ENCODE data around the gene PRR23A. TPM values are rescaled to one million over a fixed set of nuclear protein-coding genes. Genes with fewer than 3 reads are reported as not detected.
"Not testable (repeated sequence)": the region's sequence is repeated elsewhere in the genome, so short reads cannot be mapped to it uniquely, and the experiment has no call there.

The PRR23A gene
- total RNA-seq (2014; rRNA removed; shearing (Covaris generic); ENCODE audit: low replicate concordance), result not detected in 2 replicates

GRCh38 chr3:139006051-139006716, at the start of gene PRR23A:
PRR23A (minus strand) TSS chr3:139006268; CDS start chr3:139006268, 0 bp downstream.
- Histone ChIP-seq H3K79me2 (ENCODE audit: low read length) (no peaks in the 10 kb centered on the region), H3K4me3 (ENCODE audit: low read length) (no peak within 1 kb of the TSS), H3K27ac (ENCODE audit: low read length) (no peak within 1 kb of the TSS), H3K4me1 (ENCODE audit: low read length) (no peaks in the 10 kb centered on the region), H3K9ac (ENCODE audit: low read length) (no peak within 1 kb of the TSS), H3K9me2 (replicated peaks; ENCODE audit: insufficient read depth, low read length) (no peaks in the 10 kb centered on the region), H3K36me3 (ENCODE audit: insufficient read depth, low read length) (no peaks in the 10 kb centered on the region), H3K9me3 (ENCODE audit: low read length) (no peaks in the 10 kb centered on the region), H3K4me2 (ENCODE audit: low read depth, low read length, poor library complexity, severe bottlenecking) (no peak within 1 kb of the TSS), H4K20me1 (ENCODE audit: insufficient read depth, low read depth, low read length) (no peaks in the 10 kb centered on the region), H3K27me3 (ENCODE audit: low read length) (no peaks in the 10 kb centered on the region), H2AFZ (ENCODE audit: low read length) (no peak within 1 kb of the TSS)
- no peak for DNase-seq

DNA sequence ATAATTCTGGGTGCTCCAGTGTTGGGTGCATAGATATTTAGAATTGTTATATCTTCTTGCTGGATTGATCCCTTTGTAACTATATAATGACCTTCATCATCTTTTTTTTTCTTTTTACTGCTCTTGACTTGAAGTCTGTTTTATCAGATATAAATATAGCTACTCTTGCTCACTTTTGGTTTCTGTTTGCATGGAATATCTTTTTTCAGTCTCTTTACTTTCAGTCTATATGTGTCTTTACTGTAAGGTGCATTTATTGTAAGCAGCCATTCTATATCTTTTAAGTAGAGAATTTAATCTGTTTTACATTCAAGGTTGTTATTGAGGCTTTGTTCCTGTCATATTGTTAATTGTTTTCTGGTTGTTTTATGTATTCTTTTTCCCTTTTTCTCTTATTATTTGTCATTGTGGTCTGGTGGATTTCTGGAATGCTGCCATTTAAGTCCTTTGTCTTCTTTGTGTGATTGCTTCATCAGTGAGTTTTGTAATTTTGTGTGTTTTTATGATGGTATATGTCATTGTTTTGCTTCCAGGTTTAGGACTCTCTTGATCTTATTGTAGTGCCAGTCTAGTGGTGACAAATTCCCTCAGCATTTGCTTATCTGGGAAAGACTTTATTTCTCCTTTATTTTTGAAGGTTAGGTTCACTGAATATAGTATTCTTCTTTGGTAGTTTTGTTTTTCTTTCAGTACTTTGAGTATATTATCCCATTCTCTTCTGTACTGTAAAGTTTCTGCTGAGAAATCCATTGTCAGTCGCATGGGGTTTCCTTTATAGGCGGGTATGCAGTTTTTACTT, 46.9 kb upstream of the PRR23A start:
- Histone ChIP-seq H3K36me3 (ENCODE audit: insufficient read depth, low read length) (no peaks in the 10 kb centered on the region), H3K27me3 (ENCODE audit: low read length) (peaks cover 5% of the 10 kb centered on the region; the same call in 1 of the 2 replicates), H3K27ac (ENCODE audit: low read length) (no peak overlapping the region), H3K9me2 (replicated peaks; ENCODE audit: insufficient read depth, low read length) (no peaks in the 10 kb centered on the region), H3K4me2 (ENCODE audit: low read depth, low read length, poor library complexity, severe bottlenecking) (no peak overlapping the region), H3K9ac (ENCODE audit: low read length) (no peak overlapping the region), H3K4me1 (ENCODE audit: low read length) (no peaks in the 10 kb centered on the region), H3K9me3 (ENCODE audit: low read length) (peaks cover 14% of the 10 kb centered on the region), H4K20me1 (ENCODE audit: insufficient read depth, low read depth, low read length) (no peaks in the 10 kb centered on the region), H2AFZ (ENCODE audit: low read length) (no peak overlapping the region), H3K4me3 (ENCODE audit: low read length) (no peak overlapping the region), H3K79me2 (ENCODE audit: low read length) (no peaks in the 10 kb centered on the region)
- DNase-seq, result no peak

- no peak within 1 kb of the TSS for H3K9ac ChIP-seq (ENCODE audit: low read length)
- no peaks in the 10 kb centered on the region for H3K4me1 ChIP-seq (ENCODE audit: low read length)
- H3K9me3 ChIP-seq (ENCODE audit: low read length), result no peaks in the 10 kb centered on the region
- DNase-seq, result no peak
- no peak within 1 kb of the TSS for H3K4me3 ChIP-seq (ENCODE audit: low read length)
- no peaks in the 10 kb centered on the region for H3K27me3 ChIP-seq (ENCODE audit: low read length)
- H2AFZ ChIP-seq (ENCODE audit: low read length), result no peak within 1 kb of the TSS
- H3K4me2 ChIP-seq (ENCODE audit: low read depth, low read length, poor library complexity, severe bottlenecking), result no peak within 1 kb of the TSS
- H3K27ac ChIP-seq (ENCODE audit: low read length), result no peak within 1 kb of the TSS
- no peaks in the 10 kb centered on the region for H3K9me2 ChIP-seq (replicated peaks; ENCODE audit: insufficient read depth, low read length)
- no peaks in the 10 kb centered on the region for H3K36me3 ChIP-seq (ENCODE audit: insufficient read depth, low read length)
- H3K79me2 ChIP-seq (ENCODE audit: low read length), result no peaks in the 10 kb centered on the region
- no peaks in the 10 kb centered on the region for H4K20me1 ChIP-seq (ENCODE audit: insufficient read depth, low read depth, low read length)
These were observed 38.5 kb upstream of the PRR23A start, which contains the start of gene PRR23C for GRCh38 chr3:139044366-139045210. PRR23C (minus strand) TSS chr3:139044892; CDS start chr3:139044620, 272 bp downstream.

- Histone ChIP-seq H3K4me2 (ENCODE audit: low read depth, low read length, poor library complexity, severe bottlenecking) (no peak overlapping the region), H3K36me3 (ENCODE audit: insufficient read depth, low read length) (no peaks in the 10 kb centered on the region), H3K9me3 (ENCODE audit: low read length) (no peaks in the 10 kb centered on the region), H4K20me1 (ENCODE audit: insufficient read depth, low read depth, low read length) (no peaks in the 10 kb centered on the region), H3K27ac (ENCODE audit: low read length) (no peak overlapping the region), H3K4me3 (ENCODE audit: low read length) (no peak overlapping the region), H3K4me1 (ENCODE audit: low read length) (no peaks in the 10 kb centered on the region), H3K9ac (ENCODE audit: low read length) (no peak overlapping the region), H3K27me3 (ENCODE audit: low read length) (no peaks in the 10 kb centered on the region), H2AFZ (ENCODE audit: low read length) (no peak overlapping the region), H3K9me2 (replicated peaks; ENCODE audit: insufficient read depth, low read length) (no peaks in the 10 kb centered on the region), H3K79me2 (ENCODE audit: low read length) (no peaks in the 10 kb centered on the region)
- no peak for DNase-seq
These were observed 37.7 kb upstream of the PRR23A start for GRCh38 chr3:139043554-139044365.

DNA sequence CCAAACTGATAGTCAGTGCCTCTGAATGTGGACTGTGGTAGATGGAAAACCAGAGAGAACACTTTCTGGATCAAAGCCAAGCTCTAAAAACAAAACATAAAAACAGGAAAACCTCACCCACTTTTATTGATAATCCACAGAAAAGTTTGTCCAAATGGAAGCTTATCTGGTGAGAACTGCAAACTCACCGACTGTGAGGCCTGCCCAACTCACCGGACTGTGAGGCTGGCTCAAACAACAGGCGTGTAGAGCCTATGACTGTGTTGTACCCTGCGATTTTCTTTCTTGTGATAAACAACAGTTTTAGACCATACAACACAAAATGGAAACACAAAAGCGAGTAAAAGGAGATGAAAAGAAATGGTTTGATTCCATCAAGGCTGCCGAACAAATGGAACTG, 31.4 kb upstream of the PRR23A start:
- H3K36me3 ChIP-seq (ENCODE audit: insufficient read depth, low read length), result no peaks in the 10 kb centered on the region

GRCh38 chr3:139032326-139033002, 26.4 kb upstream of the PRR23A start:
- no peak overlapping the region for H3K9ac ChIP-seq (ENCODE audit: low read length)
- H3K27me3 ChIP-seq (ENCODE audit: low read length), result 0 out of 2 replicates have a peak, but pooled peaks cover 3% of the 10 kb centered on the region
- H3K9me3 ChIP-seq (ENCODE audit: low read length), result no peaks in the 10 kb centered on the region
- no peaks in the 10 kb centered on the region for H3K36me3 ChIP-seq (ENCODE audit: insufficient read depth, low read length)
- H3K4me3 ChIP-seq (ENCODE audit: low read length), result no peak overlapping the region
- H3K9me2 ChIP-seq (replicated peaks; ENCODE audit: insufficient read depth, low read length), result no peaks in the 10 kb centered on the region
- H3K79me2 ChIP-seq (ENCODE audit: low read length), result no peaks in the 10 kb centered on the region
- H2AFZ ChIP-seq (ENCODE audit: low read length), result no peak overlapping the region
- no peak overlapping the region for H3K27ac ChIP-seq (ENCODE audit: low read length)
- no peaks in the 10 kb centered on the region for H4K20me1 ChIP-seq (ENCODE audit: insufficient read depth, low read depth, low read length)
- H3K4me1 ChIP-seq (ENCODE audit: low read length), result no peaks in the 10 kb centered on the region
- no peak for DNase-seq
- H3K4me2 ChIP-seq (ENCODE audit: low read depth, low read length, poor library complexity, severe bottlenecking), result no peak overlapping the region

More for the DNA sequence above, 31.4 kb upstream of the PRR23A start:
- no peak for DNase-seq
- H3K9me3 ChIP-seq (ENCODE audit: low read length), result no peaks in the 10 kb centered on the region
- no peaks in the 10 kb centered on the region for H4K20me1 ChIP-seq (ENCODE audit: insufficient read depth, low read depth, low read length)
- H3K27ac ChIP-seq (ENCODE audit: low read length), result no peak overlapping the region
- H3K4me1 ChIP-seq (ENCODE audit: low read length), result no peaks in the 10 kb centered on the region
- H3K4me2 ChIP-seq (ENCODE audit: low read depth, low read length, poor library complexity, severe bottlenecking), result no peak overlapping the region
- H3K79me2 ChIP-seq (ENCODE audit: low read length), result no peaks in the 10 kb centered on the region
- no peaks in the 10 kb centered on the region for H3K9me2 ChIP-seq (replicated peaks; ENCODE audit: insufficient read depth, low read length)
- H2AFZ ChIP-seq (ENCODE audit: low read length), result no peak overlapping the region
- H3K4me3 ChIP-seq (ENCODE audit: low read length), result no peak overlapping the region
- no peak overlapping the region for H3K9ac ChIP-seq (ENCODE audit: low read length)
- H3K27me3 ChIP-seq (ENCODE audit: low read length), result 0 out of 2 replicates have a peak, but pooled peaks cover 3% of the 10 kb centered on the region

GRCh38 chr3:139030576-139030975, 24.5 kb upstream of the PRR23A start:
- not testable (repeated sequence) for H3K9me3 ChIP-seq (ENCODE audit: low read length); H3K9me2 ChIP-seq (replicated peaks; ENCODE audit: insufficient read depth, low read length); DNase-seq; H2AFZ ChIP-seq (ENCODE audit: low read length); H3K4me2 ChIP-seq (ENCODE audit: low read depth, low read length, poor library complexity, severe bottlenecking); H3K4me3 ChIP-seq (ENCODE audit: low read length); H3K4me1 ChIP-seq (ENCODE audit: low read length); H3K36me3 ChIP-seq (ENCODE audit: insufficient read depth, low read length); H4K20me1 ChIP-seq (ENCODE audit: insufficient read depth, low read depth, low read length); H3K27me3 ChIP-seq (ENCODE audit: low read length); H3K79me2 ChIP-seq (ENCODE audit: low read length); H3K27ac ChIP-seq (ENCODE audit: low read length); H3K9ac ChIP-seq (ENCODE audit: low read length)

Data from Karpas-422 (cell line).